Measurements from ENCODE around the gene DDX28.
A peak's percentile ranks its signal among the peaks of the same experiment; 100 is the strongest.
"Not testable (repeated sequence)": the region's sequence is repeated elsewhere in the genome, so short reads cannot be mapped to it uniquely, and the experiment has no call there.

Gene DDX28

DNA sequence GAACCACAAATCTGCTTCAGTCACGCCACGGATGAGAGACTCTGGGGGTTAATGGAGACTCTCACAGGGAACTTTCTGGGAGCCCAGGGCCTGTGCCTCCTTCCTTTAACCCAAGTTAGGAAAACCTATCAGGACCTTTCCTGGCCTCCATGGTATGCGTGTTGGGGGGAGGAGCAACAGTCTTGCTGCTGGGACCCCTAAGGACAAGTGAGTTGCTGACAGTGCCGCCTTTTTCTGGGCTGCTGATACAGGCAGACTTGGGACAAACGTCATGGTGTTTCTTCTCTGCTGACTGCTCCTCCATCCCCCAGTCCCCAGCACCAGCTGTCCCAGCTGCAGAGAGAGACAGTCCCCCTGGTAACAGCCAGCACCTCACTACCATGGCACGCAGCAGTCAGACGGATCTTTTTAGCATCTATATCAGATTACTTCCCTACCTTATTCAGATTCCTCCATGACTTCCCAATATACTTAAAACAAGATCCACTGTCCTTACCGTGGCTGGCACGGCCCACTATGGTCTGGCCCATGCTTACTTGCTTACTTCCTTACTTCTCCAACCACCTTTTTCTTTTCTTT is 13.8 kb downstream of the DDX28 start:
- DNase-seq (ENCODE audit: low spot score): no peak
- no peak overlapping the region for H3K27ac ChIP-seq
- ChIA-PET POLR2A (ENCODE audit: low non-redundant PET) (no interaction called here), CTCF (no interaction called here)
- TF ChIP-seq, protein P1, sequence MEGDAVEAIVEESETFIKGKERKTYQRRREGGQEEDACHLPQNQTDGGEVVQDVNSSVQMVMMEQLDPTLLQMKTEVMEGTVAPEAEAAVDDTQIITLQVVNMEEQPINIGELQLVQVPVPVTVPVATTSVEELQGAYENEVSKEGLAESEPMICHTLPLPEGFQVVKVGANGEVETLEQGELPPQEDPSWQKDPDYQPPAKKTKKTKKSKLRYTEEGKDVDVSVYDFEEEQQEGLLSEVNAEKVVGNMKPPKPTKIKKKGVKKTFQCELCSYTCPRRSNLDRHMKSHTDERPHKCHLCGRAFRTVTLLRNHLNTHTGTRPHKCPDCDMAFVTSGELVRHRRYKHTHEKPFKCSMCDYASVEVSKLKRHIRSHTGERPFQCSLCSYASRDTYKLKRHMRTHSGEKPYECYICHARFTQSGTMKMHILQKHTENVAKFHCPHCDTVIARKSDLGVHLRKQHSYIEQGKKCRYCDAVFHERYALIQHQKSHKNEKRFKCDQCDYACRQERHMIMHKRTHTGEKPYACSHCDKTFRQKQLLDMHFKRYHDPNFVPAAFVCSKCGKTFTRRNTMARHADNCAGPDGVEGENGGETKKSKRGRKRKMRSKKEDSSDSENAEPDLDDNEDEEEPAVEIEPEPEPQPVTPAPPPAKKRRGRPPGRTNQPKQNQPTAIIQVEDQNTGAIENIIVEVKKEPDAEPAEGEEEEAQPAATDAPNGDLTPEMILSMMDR (conservative IDR thresholded peaks at IDR 0.05; ENCODE audit: low read depth): no peak

DNA sequence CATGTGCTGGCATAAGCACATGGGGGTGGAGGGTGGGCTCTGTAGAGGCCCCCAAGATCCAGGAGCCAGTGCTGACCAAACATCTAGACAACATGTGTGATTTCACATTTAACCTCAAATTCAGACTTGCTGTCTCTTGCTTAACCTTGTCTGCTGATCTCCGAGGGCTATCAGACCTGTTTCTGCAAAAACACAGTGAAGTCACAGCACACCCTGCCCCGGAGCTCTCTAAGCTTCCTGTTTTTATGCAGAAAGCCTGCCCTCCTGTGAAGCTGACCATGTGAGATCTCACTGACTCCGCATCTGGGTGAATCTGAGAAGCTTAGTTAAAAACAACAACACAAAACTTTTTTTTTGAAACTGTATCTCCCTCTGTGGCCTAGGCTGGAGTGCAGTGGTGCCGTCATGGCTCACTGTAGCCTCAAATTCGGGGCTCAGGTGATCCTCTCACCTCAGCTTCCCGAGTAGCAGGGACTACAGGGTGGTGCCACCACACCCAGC is 17.2 kb downstream of the DDX28 start:
- DNase-seq (ENCODE audit: low spot score): peak; percentile 33
- POLR2A ChIA-PET (ENCODE audit: low non-redundant PET): interaction anchor here (0.8 kb wide), 1 partner anchor 17 kb away, joined by 3 read pairs; the partner anchor contains the start of genes DDX28 and DUS2
- CTCF ChIA-PET: interaction anchor here (0.6 to 1.5 kb wide), 5 partner anchors 10 to 345 kb away, joined by 3 to 6 read pairs (median 5); partner anchors contain the start of gene DPEP2NB
- peak overlapping the region; percentile 77 for H3K27ac ChIP-seq
- TF ChIP-seq, protein P1 (conservative IDR thresholded peaks at IDR 0.05; ENCODE audit: low read depth): no peak

DNA sequence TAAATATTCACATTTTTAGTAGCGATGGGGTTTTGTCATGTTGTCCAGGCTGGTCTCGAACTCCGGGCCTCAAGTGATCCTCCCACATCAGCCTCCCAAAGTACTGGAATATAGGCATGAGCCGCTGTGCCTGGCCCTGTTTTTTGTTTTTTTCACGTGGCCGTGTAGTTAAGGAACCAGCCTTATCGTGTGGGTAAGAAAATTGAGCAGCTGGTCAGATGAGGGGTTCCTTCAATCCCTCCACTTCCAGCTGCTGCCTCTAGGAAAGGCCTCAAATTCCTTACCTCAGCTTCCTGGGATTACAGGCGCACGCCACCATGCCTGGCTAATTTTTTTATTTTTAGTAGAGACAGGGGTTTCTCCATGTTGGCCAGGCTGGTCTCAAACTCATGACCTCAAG is 17.8 kb downstream of the DDX28 start:
- TF ChIP-seq, protein P1 (conservative IDR thresholded peaks at IDR 0.05; ENCODE audit: low read depth): no peak
- DNase-seq (ENCODE audit: low spot score): no peak
- peak overlapping the region; percentile 77 for H3K27ac ChIP-seq
- CTCF ChIA-PET: interaction anchor here (0.6 to 1.5 kb wide), 4 partner anchors 11 to 344 kb away, joined by 3 to 6 read pairs (median 5); partner anchors contain the start of gene DPEP2NB
- POLR2A ChIA-PET (ENCODE audit: low non-redundant PET): no interaction called here

DNA sequence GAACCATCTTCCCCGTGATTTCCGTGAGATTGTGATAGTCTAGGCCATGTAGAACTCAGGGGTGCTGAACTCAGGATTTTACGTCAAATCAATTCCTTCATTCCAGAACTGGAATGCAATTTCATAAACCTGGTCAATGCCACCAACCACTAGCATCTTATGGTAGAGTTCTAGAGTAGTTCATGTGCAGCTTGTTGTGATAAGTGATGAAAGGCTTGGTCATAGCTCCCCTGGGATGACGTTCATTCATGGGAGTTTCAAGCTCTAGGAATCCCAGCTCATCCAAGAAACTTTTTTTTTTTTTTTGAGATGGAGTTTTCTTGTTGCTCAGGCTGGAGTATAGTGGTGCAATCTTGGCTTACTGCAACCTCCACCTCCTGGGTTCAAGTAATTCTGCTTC is 20.0 kb downstream of the DDX28 start:
- ChIA-PET POLR2A (ENCODE audit: low non-redundant PET) (no interaction called here), CTCF (interaction anchor here (0.6 kb wide), 1 partner anchor 945 kb away, joined by 3 read pairs; no protein-coding TSS in a partner anchor)
- H3K27ac ChIP-seq: no peak overlapping the region
- DNase-seq (ENCODE audit: low spot score): no peak
- TF ChIP-seq, protein P1 (conservative IDR thresholded peaks at IDR 0.05; ENCODE audit: low read depth): no peak

DNA sequence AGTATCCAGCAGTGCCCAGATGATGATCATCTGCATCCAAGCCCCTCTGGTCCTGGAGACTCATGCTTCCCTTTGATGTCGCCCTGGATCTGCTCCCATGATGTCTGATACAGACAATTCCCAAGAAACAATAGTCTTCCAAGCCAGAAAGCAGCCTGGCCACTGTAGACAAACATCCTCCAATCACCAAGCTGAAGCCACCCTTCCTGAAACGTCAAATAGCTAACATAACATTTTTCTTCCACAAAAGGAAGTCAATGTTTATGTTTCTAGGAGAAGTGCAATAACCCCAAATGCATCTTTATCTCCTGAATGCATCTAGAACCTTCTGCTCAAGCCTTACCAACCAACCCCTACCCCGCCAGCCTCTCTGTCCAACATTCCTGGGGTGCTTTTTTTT is 22.6 kb downstream of the DDX28 start:
- CTCF ChIA-PET: no interaction called here
- no peak for DNase-seq (ENCODE audit: low spot score)
- no peak overlapping the region for H3K27ac ChIP-seq
- POLR2A ChIA-PET (ENCODE audit: low non-redundant PET): no interaction called here
- TF ChIP-seq, protein P1 (conservative IDR thresholded peaks at IDR 0.05; ENCODE audit: low read depth): no peak

DNA sequence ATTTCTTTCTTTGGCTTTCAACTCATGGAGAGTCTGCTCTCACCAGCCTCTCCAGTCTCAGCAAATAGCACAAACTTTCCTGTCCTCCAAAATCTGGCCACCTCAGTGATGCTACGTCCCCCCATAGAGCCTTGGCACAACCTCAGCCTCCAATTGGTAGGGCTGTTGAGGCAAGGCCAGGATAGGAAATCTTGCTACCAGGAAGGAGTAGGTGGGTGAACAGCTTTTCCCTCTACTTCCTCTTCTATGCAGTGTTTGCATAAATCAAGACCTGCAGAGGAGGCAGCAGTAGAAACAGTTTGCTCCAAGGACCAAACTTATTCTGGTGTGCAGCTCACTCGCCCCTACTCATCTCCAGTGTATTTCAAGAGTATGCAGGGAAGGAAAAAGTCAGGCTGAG is 23.0 kb downstream of the DDX28 start:
- POLR2A ChIA-PET (ENCODE audit: low non-redundant PET): no interaction called here
- CTCF ChIA-PET: no interaction called here
- TF ChIP-seq, protein P1 (conservative IDR thresholded peaks at IDR 0.05; ENCODE audit: low read depth): no peak
- DNase-seq (ENCODE audit: low spot score): no peak
- H3K27ac ChIP-seq: no peak overlapping the region

DNA sequence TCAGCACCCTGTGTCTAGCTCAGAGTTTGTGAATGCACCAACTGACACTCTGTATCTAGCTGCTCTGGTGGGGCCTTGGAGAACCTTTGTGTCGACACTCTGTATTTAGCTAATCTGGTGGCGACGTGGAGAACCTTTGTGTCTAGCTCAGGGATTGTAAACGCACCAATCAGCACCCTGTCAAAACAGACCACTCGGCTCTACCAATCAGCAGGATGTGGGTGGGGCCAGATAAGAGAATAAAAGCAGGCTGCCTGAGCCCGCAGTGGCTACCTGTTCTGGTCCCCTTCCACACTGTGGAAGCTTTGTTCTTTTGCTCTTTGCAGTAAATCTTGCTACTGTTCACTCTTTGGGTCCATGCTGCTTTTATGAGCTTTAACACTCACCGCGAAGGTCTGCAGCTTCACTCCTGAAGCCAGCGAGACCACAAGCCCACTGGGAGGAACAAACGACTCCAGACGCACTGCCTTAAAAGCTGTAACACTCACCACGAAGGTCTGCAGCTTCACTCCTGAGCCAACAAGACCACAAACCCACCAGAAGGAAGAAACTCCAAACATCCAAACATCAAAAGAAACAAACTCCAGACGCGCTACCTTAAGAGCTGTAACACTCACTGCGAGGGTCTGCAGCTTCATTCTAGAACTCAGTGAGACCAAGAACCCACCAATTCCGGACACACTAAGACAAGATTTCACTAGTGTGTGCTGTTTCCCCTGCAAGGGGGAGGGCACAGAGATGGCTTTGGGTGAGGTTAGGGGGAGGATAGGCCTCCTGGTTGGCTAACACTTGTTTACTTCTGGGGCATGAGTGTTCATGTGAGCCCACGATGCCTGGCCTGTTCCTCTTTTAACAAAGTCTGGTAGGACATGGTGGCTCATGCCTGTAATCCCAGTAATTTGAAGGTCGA is 24.0 kb downstream of the DDX28 start, which contains the start of gene DPEP2:
DPEP2 (minus strand) TSS at position 706 of the 910 bp plus-strand sequence. CDS start 6,272 bp downstream, outside the sequence.
- DNase-seq (ENCODE audit: low spot score); H3K27ac ChIP-seq; POLR2A ChIA-PET (ENCODE audit: low non-redundant PET); CTCF ChIA-PET: not testable (repeated sequence)

DNA sequence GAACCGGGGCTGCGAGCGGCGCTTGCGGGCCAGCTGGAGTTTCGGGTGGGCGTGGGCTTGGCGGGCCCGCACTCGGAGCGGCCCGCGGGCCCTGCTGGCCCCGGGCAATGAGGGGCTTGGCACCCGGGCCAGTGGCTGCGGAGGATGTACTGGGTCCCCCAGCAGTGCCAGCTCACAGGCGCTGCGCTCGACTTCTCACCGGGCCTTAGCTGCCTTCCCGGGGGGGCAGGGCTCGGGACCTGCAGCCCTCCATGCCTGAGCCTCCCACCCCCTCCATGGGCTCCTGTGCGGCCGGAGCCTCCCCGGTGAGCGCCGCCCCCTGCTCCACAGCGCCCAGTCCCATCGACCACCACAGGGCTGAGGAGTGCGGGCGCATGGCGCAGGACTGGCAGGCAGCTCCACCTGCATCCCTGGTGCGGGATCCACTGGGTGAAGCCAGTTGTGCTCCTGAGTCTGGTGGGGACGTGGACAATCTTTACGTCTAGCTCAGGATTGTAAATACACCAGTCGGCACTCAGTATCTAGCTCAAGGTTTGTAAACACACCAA is 24.7 kb downstream of the DDX28 start:
- POLR2A ChIA-PET (ENCODE audit: low non-redundant PET); DNase-seq (ENCODE audit: low spot score); CTCF ChIA-PET; H3K27ac ChIP-seq: not testable (repeated sequence)

Data from RWPE1 (cell line).